ENCODE measurements around the gene ACAN. TPM values are rescaled to one million over a fixed set of nuclear protein-coding genes. Genes with fewer than 3 reads are reported as not detected.

The ACAN gene
- total and polyA plus RNA-seq, 8 donors, result under 0.01 to 2.0 (median 0.40) TPM; not detected in 4

GRCh38 chr15:88800026-88800425 lies 3.2 kb upstream of the ACAN start:
- Histone ChIP-seq H3K9me3 (no peaks in the 10 kb centered on the region), H3K4me3 (no peak overlapping the region), H3K27ac (no peak overlapping the region)

GRCh38 chr15:88800738-88801137 lies 2.5 kb upstream of the ACAN start:
- intact Hi-C loops (cut with DNase I; ENCODE audit: low total_unique reads), result no loop called here
- peaks cover 0 to 14% (median 8%) of the 10 kb centered on the region in 4 donors for H3K4me1 ChIP-seq
- no peak for DNase-seq
- H3K36me3 ChIP-seq, result no peaks in the 10 kb centered on the region
- peaks cover 25 to 91% (median 43%) of the 10 kb centered on the region in 3 donors for H3K27me3 ChIP-seq
- no peaks in the 10 kb centered on the region for H3K9me3 ChIP-seq
- H3K4me3 ChIP-seq, result no peak overlapping the region
- no peak overlapping the region for H3K27ac ChIP-seq
- TF ChIP-seq, protein P1, sequence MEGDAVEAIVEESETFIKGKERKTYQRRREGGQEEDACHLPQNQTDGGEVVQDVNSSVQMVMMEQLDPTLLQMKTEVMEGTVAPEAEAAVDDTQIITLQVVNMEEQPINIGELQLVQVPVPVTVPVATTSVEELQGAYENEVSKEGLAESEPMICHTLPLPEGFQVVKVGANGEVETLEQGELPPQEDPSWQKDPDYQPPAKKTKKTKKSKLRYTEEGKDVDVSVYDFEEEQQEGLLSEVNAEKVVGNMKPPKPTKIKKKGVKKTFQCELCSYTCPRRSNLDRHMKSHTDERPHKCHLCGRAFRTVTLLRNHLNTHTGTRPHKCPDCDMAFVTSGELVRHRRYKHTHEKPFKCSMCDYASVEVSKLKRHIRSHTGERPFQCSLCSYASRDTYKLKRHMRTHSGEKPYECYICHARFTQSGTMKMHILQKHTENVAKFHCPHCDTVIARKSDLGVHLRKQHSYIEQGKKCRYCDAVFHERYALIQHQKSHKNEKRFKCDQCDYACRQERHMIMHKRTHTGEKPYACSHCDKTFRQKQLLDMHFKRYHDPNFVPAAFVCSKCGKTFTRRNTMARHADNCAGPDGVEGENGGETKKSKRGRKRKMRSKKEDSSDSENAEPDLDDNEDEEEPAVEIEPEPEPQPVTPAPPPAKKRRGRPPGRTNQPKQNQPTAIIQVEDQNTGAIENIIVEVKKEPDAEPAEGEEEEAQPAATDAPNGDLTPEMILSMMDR (IDR thresholded peaks at IDR 0.05), result no peak
- 76 to 83% (median 79%) methylated on average over 4 of the region's 4 CpGs for WGBS, 5 donors

More at GRCh38 chr15:88800026-88800425, 3.2 kb upstream of the ACAN start:
- peaks cover 24 to 91% (median 45%) of the 10 kb centered on the region in 3 donors for H3K27me3 ChIP-seq
- DNase-seq, result no peak
- H3K36me3 ChIP-seq, result no peaks in the 10 kb centered on the region
- TF ChIP-seq POLR2AphosphoS5 (IDR thresholded peaks at IDR 0.05) (no peak), EP300 (IDR thresholded peaks at IDR 0.05) (no peak), POLR2A (IDR thresholded peaks at IDR 0.05) (no peak)
- TF ChIP-seq, protein P1 (IDR thresholded peaks at IDR 0.05), result no peak
- WGBS, 5 donors, result 24 to 43% (median 28%) methylated on average over 1 of the region's 1 CpG
- intact Hi-C loops (cut with DNase I; ENCODE audit: low total_unique reads), result no loop called here
- peaks cover 0 to 14% (median 8%) of the 10 kb centered on the region in 4 donors for H3K4me1 ChIP-seq

DNA sequence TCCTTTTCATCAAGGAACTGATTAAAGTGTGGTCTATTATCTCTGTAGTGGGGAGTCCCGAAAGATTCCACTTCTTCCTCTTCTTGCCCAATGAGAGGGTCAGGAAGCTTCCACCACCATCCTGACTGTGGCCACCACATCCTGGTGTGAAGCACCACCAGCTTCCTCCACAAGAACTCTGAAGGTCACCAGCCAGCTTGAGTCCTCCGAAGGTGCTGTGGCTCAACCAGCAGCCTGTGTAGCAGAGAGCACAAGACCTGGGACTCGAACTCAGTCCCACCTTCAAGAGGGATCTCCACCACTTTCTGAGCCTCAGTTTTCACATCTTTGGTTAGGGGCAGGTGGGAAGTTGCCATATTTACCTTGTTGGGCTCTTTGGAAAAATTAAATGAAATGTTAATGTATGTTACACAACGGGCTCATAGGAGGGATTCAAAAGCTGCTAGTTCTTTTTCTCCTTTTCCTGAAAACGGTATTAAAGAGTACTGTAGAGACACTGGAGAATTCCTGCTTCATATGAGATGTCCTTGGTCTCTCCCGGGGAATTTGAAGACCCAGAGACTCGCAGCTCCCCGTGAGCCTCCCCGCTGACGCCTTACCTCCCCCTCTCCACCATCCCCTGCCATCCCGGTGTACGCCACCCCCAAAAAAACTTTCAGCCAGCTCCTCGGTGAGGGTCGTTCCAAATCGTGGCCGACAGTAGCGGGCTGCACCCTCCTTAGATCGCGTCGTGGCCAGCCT lies 816 bp upstream of the ACAN start:
- peak overlapping the region; percentile 16 to 32 (median 22) for H3K4me3 ChIP-seq
- WGBS, 5 donors, result 13 to 29% (median 18%) methylated on average over 10 to 20 of the region's 20 CpGs
- H3K27ac ChIP-seq, result no peak overlapping the region
- H3K27me3 ChIP-seq, result peaks cover 25 to 93% (median 48%) of the 10 kb centered on the region in 3 donors
- no peaks in the 10 kb centered on the region for H3K36me3 ChIP-seq
- intact Hi-C loops (cut with DNase I; ENCODE audit: low total_unique reads), result no loop called here
- DNase-seq, result no peak
- peaks cover 0 to 14% (median 8%) of the 10 kb centered on the region in 4 donors for H3K4me1 ChIP-seq
- TF ChIP-seq POLR2A (IDR thresholded peaks at IDR 0.05) (no peak), EP300 (IDR thresholded peaks at IDR 0.05) (no peak), POLR2AphosphoS5 (IDR thresholded peaks at IDR 0.05) (no peak)
- TF ChIP-seq, protein P1 (IDR thresholded peaks at IDR 0.05), result no peak
- H3K9me3 ChIP-seq, result no peaks in the 10 kb centered on the region

GRCh38 chr15:88802991-88803240 lies 320 bp upstream of the ACAN start:
- peaks cover 25 to 98% (median 48%) of the 10 kb centered on the region in 3 donors for H3K27me3 ChIP-seq
- no peaks in the 10 kb centered on the region for H3K36me3 ChIP-seq
- TF ChIP-seq POLR2AphosphoS5 (IDR thresholded peaks at IDR 0.05) (no peak), POLR2A (IDR thresholded peaks at IDR 0.05) (no peak), EP300 (IDR thresholded peaks at IDR 0.05) (no peak)
- TF ChIP-seq, protein P1 (IDR thresholded peaks at IDR 0.05), result no peak
- H3K4me1 ChIP-seq, result peaks cover 0 to 14% (median 8%) of the 10 kb centered on the region in 4 donors
- WGBS, 5 donors, result 1 to 6% (median 3%) methylated on average over 14 to 28 of the region's 28 CpGs
- DNase-seq, result no peak
- no peak overlapping the region for H3K27ac ChIP-seq
- intact Hi-C loops (cut with DNase I; ENCODE audit: low total_unique reads), result no loop called here
- no peaks in the 10 kb centered on the region for H3K9me3 ChIP-seq
- H3K4me3 ChIP-seq, result peak overlapping the region; percentile 16 to 32 (median 22)

All from stomach (tissue), 9 donors.